B cell (primary cell): ENCODE measurements around the gene SMIM26.

Experiments used
- CTCF ChIP-seq: fragments of 200-600 bp; IDR thresholded peaks from one replicate; pipeline ENCODE4 v1.8.0; 2022; ENCODE audit warnings: antibody characterized with exemption, mild to moderate bottlenecking
- EZH2 ChIP-seq: IDR thresholded peaks from 2 replicates; pipeline ENCODE4 v1.6.1; 2012; ENCODE audit warnings: borderline replicate concordance, low read depth, mild to moderate bottlenecking, moderate library complexity, low read length; ENCODE audit not compliant: insufficient read depth, poor library complexity, severe bottlenecking

- no peak for TF ChIP-seq CTCF
- TF ChIP-seq EZH2: no peak
Observed at GRCh38 chr20:18609741-18610140, 42.5 kb downstream of the SMIM26 start.
